Stimulated activated CD4-positive, alpha-beta T cell treated with anti-CD3 and anti-CD28 coated beads, TNF-alpha, amount 100 ng/mL, for 4 hours (primary cell): ENCODE data around the gene DLK1.

Experiments
- DNase-seq, 3 experiments: peaks; one replicate each; pipeline ENCODE4 v3.0.0-alpha.2; 2020; ENCODE audit warnings: low read depth in 3 of 3

DLK1 gene

DNA sequence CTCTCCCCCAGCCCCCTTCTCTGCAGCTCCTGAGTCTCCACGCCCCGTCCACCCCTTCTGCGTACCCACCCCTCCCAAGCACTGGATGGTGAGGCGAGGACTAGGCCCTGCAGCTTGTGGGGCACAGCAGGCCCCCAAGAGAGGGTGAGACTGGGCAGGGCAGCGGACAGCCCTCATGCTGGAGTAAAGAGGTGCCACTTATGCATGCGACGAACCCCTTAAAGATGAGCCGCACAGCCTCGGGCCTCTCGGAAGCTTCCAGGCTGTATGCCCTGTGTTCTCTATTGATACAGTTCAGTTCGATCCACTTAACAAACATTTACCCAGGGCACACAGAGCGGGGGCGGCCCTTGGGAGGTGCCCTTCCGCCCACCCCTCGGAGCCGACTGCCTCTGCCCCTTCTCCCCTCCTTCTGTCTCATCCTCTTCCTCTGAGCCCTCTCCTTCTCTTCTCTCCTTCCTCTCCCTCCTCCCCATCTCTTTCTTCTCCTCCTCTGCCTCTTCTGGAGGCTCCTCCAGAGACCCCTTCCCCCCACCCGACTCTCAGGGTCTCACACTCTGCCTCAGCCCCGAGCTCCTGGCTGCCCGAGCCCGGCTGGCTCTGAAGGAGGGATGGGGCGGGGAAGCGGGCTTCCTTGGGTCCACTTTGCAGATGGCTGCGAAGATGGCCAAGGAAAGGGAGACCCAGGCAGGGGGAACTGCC is 32.7 kb upstream of the DLK1 start:
- DNase-seq, result no peak

DNA sequence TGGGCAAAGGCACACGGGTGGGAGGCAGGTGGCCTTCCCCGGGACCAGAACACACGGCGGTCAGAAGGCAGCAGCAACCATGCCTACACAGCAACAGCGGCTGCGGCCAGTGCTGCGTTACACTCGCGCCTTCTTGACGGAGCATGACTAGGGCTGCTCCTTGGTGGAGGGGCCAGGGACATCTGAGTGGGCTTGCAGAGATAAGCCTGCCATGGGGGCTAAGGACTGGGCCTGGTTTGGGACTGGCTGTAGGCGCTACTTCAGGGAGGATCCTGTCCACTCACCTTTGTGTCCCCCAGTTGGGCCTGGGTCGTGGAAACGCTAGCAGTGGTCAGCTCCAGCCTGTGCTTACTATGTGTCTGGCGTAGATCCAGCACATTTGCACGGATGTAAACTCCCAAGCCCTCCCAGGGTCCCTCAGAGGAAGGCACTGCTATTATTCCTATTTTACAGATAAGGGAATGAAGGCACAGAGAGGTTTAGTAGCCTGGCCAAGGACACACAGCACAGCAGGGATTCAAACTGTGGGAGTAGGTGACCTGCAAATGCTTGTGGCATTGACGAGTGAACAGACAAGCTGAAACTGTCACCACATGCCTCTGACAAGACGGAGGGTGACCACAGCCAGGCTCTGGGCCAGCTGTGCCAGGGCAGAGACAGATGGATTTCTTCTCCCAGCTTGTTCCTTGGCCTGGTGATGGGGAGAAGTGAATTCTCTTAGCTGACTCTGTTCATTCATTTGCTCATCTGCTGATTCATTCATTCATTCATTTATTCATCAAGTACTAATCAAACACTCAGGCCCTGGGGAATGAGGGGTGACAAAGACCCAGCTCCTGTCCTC is 31.9 kb upstream of the DLK1 start:
- no peak for DNase-seq

DNA sequence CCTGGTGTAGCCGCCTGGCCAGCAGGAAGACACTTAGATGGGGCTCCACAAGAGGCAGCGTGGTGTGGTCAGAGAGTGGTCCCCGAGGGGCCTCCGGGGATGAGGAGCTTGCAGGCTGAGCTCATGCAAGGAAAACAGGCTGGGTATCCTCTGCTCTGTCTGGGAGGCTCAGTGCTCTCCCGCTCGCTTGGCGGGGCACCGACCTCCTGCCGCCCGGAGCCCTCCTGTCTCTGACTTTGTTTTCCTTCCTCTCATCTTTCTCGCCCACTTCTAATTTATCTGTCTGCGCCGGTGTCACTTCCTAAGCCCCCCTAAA is 31.3 kb upstream of the DLK1 start:
- no peak for DNase-seq

DNA sequence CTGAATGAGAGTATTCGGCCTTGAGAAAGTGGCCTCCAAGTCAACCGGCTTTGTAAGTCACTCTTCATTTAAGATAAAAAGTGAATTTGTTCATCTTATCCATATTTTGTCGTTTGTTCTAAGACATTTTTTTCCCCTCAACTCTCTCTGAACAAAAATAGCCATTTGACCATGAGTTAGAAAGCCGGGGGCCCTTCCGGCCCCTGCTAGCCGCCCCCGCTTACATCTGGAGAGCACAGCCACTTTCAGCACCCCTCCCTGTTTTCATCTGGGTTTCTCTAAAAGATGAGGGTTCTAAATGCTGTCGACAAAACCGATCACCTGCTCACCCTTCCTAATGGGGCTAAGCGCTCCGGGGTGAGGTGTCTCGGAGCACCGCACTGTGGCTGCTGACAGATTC is 30.7 kb upstream of the DLK1 start:
- no peak for DNase-seq

DNA sequence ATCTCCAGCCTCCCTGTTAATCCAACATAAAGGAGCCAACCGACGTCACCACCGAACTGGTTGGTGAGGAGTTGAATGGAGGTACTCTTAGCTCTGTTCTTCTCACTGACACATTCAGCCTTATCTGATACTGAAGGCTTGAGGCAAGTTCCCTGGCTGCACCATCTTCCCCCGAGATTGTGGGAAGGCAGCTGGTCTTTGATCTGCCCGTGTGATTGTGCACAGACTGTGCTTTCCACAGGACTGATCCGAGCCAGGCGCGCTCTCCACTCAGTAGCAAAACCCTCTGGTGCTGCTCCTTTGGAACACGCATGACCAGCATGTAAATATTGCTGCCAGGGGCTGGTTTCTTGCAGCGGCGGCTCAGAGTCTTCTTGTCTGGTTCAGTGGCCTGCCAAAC is 30.1 kb upstream of the DLK1 start:
- DNase-seq, result no peak

DNA sequence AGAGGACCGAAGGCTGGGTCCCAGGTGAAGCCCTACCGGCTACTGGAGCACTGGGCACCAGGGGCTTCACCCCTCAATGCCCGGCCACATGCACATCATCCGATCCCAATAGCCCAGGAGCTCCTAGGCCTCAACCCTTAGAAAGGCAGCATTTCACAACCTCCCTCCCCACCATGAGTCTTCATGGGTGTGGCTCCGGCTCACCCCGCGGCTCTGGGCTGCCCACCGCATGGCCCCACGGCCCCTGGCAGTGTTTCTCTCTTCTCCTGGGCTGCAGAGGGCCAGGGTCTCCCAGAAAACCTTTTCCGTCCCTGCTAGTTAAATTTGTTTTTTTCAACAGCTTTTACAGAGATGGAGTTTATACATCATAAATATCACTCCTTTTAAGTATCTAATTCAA is 28.6 kb upstream of the DLK1 start:
- DNase-seq, result no peak

DNA sequence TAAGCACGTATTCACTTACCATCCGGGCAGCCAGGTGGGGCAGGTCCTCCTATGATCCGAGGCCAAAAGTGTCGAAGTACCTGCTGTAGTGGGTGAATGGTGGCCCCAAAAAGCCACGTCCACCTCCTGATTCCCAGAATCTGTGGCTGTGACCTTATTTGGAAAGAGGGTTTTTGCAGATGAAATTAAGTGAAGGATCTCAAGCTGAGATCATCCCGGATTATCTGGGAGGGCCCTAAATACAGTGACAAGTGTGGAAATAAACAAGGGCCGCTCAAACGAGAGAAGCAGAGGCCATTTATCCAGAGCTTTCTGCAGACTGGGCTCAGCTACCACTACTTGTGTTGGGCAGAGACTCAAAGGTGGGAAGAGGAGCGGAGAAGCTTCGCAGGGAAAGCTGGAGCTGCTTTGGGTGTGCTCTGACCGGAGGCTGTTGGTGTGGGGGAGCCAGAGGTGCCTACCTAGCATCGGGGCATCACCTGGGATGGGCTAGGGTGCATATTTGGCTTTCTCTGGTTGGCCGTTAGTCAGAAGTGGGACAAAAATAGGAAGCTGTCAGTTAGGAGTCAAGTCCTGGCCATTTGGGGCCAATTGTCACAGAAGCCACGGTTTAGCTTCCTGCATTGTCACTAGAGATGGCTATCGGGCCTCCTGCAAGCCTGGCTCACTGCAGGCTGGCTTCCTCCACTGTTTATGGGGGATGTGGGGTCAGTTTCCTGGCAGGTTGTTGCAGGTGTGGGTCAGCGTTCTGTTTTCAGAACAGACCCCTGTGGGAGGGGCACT is 27.8 kb upstream of the DLK1 start:
- DNase-seq, result no peak

DNA sequence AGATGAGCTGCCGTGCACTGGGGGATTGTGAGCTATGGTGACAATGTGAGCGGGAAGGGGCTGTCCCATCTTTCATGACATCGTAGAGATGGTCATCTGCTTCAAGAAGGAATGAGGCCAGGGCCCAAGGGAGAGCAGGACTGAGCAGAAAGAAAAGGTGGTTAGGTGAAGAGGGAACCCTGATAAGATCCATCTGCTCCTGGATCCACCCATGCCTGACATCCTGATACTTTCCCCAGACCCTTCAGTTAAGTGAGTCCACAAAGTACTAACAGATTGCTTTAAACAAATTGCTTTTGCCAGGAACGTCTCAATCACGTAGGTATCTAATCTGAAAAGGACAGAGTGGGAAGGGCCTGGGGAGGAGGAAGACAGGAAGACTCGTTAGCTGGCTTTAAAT is 25.4 kb upstream of the DLK1 start:
- no peak for DNase-seq

DNA sequence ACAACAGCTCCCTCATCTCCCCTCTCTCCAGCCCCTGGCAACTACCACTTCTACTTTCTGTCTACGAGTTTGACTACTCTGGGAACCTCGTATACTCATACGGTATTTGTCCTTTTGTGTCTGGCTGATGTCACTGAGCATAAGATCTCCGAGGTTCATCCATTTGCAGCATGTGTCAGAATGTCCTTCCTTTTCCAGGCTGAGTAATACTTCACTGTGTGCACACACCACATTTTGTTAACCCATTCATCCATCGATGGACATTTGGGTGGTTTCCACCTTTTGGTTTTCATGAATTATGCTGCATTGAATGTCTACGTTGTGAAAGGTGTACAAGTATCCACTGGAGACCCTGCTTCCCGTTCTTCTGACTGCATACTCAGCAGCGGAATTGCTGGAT is 24.1 kb upstream of the DLK1 start:
- no peak for DNase-seq

DNA sequence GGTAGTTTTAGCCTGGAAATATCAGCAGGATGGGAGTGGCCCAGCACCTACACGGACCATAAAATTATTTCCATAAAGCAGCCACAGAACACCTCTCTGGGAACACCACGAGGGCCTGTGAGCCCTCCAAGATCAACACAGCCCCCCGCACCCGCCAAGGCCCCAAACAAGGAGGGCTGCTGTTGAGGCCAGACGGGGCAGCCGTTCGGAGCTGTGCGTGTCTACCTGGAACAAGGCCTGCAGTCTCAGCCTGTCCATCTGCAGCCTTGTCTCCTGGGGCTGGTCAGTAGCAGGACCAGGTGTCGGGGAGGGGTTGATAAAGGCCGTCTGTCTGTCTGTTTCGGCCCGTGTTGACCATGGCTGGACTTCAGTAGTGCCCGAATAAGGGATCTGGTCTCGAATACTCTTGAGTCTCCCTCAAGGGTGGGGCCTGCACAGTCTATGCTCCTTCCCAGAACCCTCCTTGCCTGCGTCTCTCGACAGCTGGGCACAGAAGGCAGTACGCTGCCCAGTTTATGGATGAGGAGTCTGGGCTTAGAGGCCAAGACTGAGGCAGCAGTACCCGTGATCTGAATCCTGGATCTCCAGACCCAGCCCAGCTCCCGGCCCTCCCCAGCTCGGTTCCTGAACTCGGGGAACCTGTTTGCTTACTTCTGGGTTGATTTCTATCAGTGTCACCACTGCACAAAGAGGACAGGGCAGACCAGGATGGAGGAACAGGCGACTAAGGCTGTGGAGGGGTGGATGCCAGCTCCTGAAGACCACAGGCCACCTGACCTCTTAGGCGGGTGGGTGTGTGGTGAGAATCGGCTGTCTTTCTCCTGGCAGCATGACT is 23.1 kb upstream of the DLK1 start:
- no peak for DNase-seq

DNA sequence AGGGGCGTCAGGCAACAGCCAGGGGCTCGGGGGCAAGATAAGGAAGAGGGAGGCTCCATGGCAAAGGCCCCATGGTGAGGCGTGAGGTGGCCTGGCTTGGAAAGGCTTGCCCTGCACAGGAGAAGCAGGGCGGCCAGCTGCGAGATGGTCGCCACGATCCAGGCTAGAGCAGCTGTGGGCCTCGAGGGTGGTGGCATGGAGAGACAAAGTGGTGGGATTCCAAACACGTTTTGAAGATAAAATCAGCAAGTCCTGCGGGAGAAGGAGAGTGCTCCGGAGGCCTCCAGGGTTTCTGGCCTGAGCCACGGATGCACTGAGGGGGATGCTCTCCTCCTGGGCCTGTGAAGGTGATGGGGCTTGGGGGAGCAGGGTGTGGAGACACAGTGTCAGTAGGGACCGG is 20.5 kb upstream of the DLK1 start:
- no peak for DNase-seq

DNA sequence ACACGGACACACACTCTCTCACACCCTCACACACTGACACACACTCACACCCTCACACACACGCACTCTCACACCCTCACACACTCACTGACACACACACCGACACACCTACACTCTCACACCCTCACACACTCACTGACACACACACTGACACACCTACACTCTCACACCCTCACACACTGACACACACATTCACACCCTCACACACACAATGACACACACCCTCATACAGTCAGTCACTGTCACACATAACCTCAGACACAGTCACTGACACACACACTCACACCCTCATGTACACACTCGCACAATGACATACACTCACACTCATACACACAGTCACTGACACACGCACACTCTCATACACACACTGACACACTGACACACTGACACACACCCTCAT is 19.8 kb upstream of the DLK1 start:
- no peak for DNase-seq

DNA sequence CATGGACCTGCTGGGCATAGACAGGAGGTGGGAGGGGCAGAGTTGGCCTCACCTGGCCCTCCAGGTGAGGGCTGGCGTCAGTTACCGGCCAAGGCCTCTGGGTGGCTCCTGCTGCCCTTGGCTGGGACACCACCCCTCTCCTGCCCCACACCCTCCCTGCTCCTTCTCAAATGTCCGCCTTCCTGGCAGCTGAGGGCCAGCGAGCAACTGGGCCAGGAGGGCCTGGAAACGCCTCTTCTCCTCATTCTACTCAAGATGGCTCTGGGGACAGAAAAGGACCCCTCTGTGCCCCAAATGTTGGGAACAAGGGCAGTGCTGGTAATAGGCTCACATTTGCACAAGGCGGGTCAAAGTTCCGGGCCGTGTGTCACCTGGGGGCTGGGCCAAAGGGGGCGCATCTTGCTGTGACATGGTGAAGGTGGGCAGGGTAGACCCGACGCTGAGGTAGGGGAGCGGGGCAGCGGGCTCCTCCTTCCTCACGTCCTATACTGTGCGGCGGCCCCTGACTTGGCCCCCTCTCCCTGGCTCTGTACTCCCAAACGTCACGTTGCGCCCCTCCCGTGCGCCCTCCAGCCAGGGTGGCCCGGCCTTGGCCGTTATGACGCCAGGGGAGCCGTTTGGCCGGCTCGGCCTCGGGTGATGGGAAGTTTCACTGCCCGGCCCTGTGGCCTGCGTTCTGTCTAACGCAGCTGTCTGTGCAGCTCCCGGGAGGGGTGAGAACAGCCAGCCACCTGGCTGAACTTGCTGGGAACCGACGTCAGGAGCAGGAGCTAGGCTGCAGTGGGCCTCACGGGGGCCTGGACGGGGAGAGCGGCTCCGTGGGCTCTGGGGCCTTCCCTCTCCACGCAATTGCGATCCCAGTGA is 18.0 kb upstream of the DLK1 start:
- no peak for DNase-seq

DNA sequence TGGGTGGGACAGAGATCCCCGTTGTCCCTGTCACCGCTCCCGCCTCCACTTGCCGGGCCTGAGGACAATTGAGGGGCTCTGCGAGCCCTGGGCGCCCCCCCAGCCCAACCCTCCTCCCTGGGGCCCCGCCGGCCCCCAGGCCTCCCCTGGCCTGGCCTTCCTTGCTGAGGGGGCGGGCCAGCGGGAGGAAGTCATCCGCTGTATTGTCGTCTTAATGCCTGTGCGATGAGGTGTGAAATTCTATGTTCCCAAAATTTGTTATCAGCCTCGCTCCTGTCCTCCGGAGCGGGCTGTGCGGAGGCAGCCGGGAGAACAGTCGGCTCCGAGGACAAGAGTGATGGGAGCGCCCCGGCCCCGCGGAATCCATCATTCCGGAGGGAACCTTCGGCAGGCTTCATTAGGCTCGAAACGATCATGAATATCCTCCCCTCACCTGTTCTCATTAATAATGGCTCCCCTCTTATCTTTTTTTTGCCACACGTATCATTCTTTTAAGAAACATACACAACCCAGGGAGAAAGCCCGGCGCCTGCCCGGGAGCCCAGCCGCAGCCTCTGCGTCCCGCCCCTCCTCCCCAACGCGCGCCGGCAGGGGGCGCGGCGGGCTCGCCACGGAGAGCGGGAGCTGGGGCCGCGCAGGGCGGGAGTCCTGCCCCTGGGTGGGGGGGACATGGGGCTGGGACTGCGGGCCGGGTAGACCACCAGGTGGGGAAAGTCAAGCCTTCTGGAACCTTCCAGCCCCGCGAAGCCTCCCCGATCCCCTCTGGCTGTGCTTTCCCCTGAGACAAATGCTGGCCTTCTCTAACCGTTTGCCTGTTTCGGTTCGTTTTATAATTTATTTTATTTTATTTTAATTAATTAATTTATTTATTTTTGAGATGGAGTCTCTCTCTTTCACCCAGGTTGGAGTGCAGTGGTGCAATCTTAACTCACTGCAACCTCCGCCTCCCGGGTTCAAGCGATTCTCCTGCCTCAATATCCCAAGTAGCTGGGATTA is 17.1 kb upstream of the DLK1 start:
- DNase-seq, result no peak

DNA sequence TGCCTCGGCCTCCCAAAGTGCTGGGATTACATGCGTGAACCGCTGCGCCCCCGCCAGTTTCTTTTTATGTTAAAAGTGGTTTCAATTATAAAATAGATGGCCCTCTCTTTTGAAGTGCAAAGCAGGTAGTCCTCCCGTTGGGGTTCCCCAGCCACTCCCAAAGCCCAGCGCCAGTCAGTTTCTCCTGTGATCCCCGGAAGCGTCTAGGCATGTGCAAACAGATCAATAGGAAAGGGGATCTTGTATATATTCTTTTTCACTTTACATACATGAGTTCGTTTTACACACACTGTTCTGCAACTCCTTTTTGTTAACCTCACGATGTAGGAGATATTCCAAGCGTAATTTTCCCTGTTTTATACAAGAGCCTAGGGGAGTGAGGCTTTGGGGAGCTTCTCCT is 16.3 kb upstream of the DLK1 start:
- DNase-seq, result no peak

DNA sequence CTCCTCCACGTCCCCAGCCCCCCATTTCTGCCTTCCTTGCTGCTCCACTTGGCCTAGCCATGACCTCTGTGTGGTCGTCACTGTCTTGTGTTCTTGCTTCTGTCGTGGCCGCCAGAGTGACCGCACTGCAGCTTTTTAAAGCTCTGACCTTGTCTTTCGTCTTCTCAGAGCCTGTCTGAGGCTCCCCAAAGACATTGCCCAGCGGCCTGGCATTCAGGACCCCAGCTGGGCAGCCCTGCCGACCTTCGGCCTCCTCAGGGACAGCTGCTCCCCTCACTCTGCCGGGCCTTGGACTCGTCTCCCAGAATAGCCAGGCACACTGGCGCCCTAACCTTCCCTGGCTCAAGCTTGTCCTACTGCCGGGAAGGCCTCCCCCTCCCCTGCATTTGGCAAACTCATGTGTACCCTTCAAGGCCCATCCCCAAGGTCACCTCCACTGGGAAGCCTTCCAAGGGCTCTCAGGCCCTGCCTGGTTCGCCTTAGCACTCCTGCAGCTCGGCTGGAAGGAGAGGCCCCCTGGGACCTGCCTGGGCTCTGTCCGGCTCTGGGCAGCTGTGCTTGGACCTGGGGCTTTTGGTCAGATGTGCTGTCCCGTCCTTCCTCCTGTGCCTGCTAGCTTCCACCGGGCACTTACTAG is 15.7 kb upstream of the DLK1 start:
- no peak for DNase-seq

DNA sequence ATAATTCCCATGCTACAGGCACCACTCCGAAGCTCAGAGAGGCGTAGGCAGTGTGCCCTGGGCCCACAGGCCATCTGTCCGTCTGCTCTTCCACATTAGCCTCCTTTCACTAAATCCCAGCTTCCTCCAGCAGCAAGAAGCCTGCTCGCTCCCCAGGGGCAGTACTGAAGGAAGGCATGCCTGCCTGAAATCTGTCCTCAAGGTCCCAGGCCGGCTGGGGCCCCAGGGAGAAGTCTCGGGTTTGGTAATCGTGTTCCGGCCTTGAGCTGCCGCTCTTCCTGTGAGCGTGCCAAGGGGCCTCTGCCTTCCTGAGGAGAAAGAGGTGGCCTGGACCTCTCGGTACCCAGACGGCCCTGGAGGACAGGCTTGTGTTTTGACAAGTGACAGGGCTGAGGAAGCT is 15.2 kb upstream of the DLK1 start:
- no peak for DNase-seq

DNA sequence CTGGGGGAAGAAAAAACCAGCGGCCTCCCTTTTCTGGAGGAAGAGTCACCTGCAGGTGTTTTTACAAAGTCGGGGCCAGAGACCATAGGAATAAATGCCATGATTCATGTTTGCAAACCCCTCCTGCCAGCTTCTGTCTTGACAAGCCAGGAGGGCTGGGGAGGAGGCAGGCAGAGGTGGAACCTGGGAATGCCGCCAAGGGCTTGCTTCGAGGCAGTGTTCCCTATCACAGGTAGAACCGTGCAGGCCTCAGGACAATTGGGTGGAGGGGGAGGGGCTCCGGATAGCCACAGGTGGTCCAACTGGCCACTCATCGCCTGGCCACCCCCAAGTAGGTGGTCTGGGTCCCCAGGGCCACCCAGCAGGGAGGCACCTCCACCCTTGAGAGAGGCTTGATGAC is 14.2 kb upstream of the DLK1 start:
- DNase-seq, result no peak

DNA sequence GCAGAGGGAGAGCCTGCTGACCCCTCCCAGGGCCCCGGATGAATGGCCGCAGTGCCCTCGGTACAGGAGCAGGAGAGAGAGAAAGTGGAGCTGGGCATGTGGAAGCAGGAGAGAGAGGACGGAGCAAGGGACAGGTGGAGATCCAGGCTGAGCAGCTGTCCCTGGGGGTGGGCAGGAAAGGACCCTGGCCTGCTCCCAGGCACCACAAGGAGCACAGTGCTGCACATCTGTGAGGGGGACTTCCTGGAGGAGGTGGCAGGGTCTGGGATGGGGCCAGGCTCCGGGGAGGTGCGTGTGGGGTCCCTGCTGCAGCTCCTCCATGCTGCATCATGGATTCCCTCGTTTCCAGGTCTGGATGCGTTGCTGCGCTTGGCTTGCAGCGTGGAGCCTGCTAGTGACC is 13.0 kb upstream of the DLK1 start:
- DNase-seq, result no peak
